HG03095 (cell line): ENCODE results near the gene ZNF518B.

Experiments used
- ATAC-seq: cut with Tn5 transposase; IDR thresholded peaks from one replicate; pipeline ENCODE4 v1.9.1; 2021; ENCODE audit warnings: moderate library complexity; ENCODE audit not compliant: unreplicated experiment

ZNF518B gene

GRCh38 chr4:10457255-10457801 is at the start of gene ZNF518B:
TSS of gene ZNF518B (minus strand) at chr4:10457426. CDS start at chr4:10446328, 11,098 bp downstream.
- ATAC-seq = peak; percentile 64

GRCh38 chr4:10506077-10506476 is 48.9 kb upstream of the ZNF518B start:
- no peak for ATAC-seq

GRCh38 chr4:10504570-10505179 is 47.4 kb upstream of the ZNF518B start:
- ATAC-seq = no peak

- no peak for ATAC-seq
Measured at GRCh38 chr4:10502717-10503116, 45.5 kb upstream of the ZNF518B start.

- no peak for ATAC-seq
Measured at GRCh38 chr4:10500776-10501175, 43.5 kb upstream of the ZNF518B start.

GRCh38 chr4:10496200-10496599 is 39.0 kb upstream of the ZNF518B start:
- ATAC-seq = no peak

GRCh38 chr4:10495651-10496050 is 38.4 kb upstream of the ZNF518B start:
- ATAC-seq = no peak

- ATAC-seq = no peak
Measured at GRCh38 chr4:10492464-10492863, 35.2 kb upstream of the ZNF518B start.

GRCh38 chr4:10491401-10491800 is 34.2 kb upstream of the ZNF518B start:
- ATAC-seq = no peak

- no peak for ATAC-seq
Measured at GRCh38 chr4:10490996-10491395, 33.8 kb upstream of the ZNF518B start.

GRCh38 chr4:10482913-10483312 is 25.7 kb upstream of the ZNF518B start:
- ATAC-seq = no peak

GRCh38 chr4:10480616-10481015 is 23.4 kb upstream of the ZNF518B start:
- no peak for ATAC-seq

GRCh38 chr4:10478621-10479020 is 21.4 kb upstream of the ZNF518B start:
- ATAC-seq = no peak

GRCh38 chr4:10470505-10470904 is 13.3 kb upstream of the ZNF518B start:
- ATAC-seq = no peak

GRCh38 chr4:10466161-10466560 is 8.9 kb upstream of the ZNF518B start:
- no peak for ATAC-seq

GRCh38 chr4:10462876-10463275 is 5.7 kb upstream of the ZNF518B start:
- ATAC-seq = no peak

GRCh38 chr4:10461850-10462400 is 4.7 kb upstream of the ZNF518B start:
- ATAC-seq = no peak

GRCh38 chr4:10461091-10461849 is 4.0 kb upstream of the ZNF518B start:
- ATAC-seq = peak; percentile 79

GRCh38 chr4:10460313-10461047 is 3.3 kb upstream of the ZNF518B start:
- no peak for ATAC-seq

- no peak for ATAC-seq
Measured at GRCh38 chr4:10459305-10459704, 2.1 kb upstream of the ZNF518B start.

GRCh38 chr4:10458177-10458576 is 951 bp upstream of the ZNF518B start:
- no peak for ATAC-seq
